Vagina (tissue), 2 donors: ENCODE data around the gene PIAS4. TPM values are rescaled to one million over a fixed set of nuclear protein-coding genes. Genes with fewer than 3 reads are reported as not detected.

Source experiments
- DNase-seq, 2 donors: peaks; one replicate each; pipeline ENCODE4 v3.0.0-alpha.2; 2017; ENCODE audit errors: extremely low spot score in 2 of 2
- H3K27ac ChIP-seq: fragments of 200-600 bp; sonication (generic); one replicate; pipeline ENCODE4 v1.5.1; 2019
- H3K27me3 ChIP-seq: fragments of 200-600 bp; sonication (generic); one replicate; pipeline ENCODE4 v1.5.1; 2019
- H3K36me3 ChIP-seq, 2 donors: fragments of 200-600 bp; sonication (generic); one replicate each; pipeline ENCODE4 v1.5.1; 2017 to 2019
- H3K4me1 ChIP-seq: fragments of 200-600 bp; sonication (generic); one replicate; pipeline ENCODE4 v1.5.1; 2019
- H3K4me3 ChIP-seq, 2 donors: fragments of 200-600 bp; sonication (generic); 1 replicate in 1 of 2; 2 replicates in 1 of 2; pipeline ENCODE4 v1.5.1; 2016 to 2019
- H3K9me3 ChIP-seq: fragments of 200-600 bp; sonication (generic); one replicate; pipeline ENCODE4 v1.5.1; 2019
- POLR2A ChIP-seq, 2 donors: fragments of 450-650 bp; IDR thresholded peaks; one replicate each; pipeline ENCODE4 v1.6.1; 2017; ENCODE audit warnings: antibody characterized with exemption in 2 of 2, mild to moderate bottlenecking in 2 of 2, moderate library complexity in 2 of 2
- POLR2AphosphoS5 ChIP-seq, 2 donors: sonication (generic); formaldehyde crosslinking; IDR thresholded peaks; one replicate each; pipeline ENCODE4 v1.9.0; 2017; ENCODE audit warnings: antibody characterized with exemption in 2 of 2, mild to moderate bottlenecking in 2 of 2, low read depth in 1 of 2; ENCODE audit not compliant: insufficient read depth in 1 of 2
- intact Hi-C: fragments of 100-400 bp; cut with DNase I; formaldehyde crosslinking; loops from one replicate; pipeline ENCODE4 v1.15.1; 2023
- total RNA-seq: library from RNA; depleted of rRNA; stranded (reverse); fragments of >200 nt; gene quantifications from one replicate; pipeline ENCODE4 v1.2.3, GENCODE V29; 2016
- TF ChIP-seq, protein P1 (sequence below), 3 experiments: fragments of 450-650 bp in 2 of 3; fragments of 200-600 bp in 1 of 3; sonication (generic) in 1 of 3; IDR thresholded peaks; one replicate each; pipeline ENCODE4 v1.5.1; 2017 to 2019; ENCODE audit warnings: antibody characterized with exemption in 3 of 3, mild to moderate bottlenecking in 2 of 3, moderate library complexity in 2 of 3

Gene PIAS4
- total RNA-seq, 1 donor from 2014 or later: 14.0 TPM

DNA sequence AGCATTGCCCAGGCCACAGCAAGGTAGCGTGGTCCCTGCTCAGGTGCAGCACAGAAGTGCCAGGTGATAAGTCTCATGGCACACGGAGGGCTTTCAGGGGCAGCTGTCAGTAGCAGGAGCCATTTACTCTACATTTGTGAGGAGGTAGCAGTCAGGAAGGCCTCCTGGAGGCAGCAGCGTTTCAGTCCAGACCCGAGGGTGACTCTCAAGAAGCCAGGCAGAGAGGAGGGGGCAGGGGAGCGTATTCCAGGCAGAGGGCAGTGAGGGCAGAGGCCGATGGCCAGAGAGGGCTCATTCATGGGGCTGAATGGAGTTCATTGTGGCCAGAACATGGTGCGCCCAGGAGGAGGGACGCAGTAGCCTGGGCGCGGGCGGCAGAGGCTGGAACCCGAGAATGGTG, 8.9 kb downstream of the PIAS4 start:
- Histone ChIP-seq H3K27me3 (no peaks in the 10 kb centered on the region), H3K36me3 (peaks cover 0 to 19% of the 10 kb centered on the region in 2 donors), H3K4me1 (peaks cover 29% of the 10 kb centered on the region), H3K4me3 (no peak overlapping the region), H3K27ac (peak overlapping the region; percentile 56), H3K9me3 (no peaks in the 10 kb centered on the region)
- intact Hi-C loops: no loop called here
- TF ChIP-seq POLR2AphosphoS5 (IDR thresholded peaks at IDR 0.05; ENCODE audit: insufficient read depth in 1 of 2, low read depth in 1 of 2) (no peak), POLR2A (IDR thresholded peaks at IDR 0.05) (no peak)
- TF ChIP-seq, protein P1, sequence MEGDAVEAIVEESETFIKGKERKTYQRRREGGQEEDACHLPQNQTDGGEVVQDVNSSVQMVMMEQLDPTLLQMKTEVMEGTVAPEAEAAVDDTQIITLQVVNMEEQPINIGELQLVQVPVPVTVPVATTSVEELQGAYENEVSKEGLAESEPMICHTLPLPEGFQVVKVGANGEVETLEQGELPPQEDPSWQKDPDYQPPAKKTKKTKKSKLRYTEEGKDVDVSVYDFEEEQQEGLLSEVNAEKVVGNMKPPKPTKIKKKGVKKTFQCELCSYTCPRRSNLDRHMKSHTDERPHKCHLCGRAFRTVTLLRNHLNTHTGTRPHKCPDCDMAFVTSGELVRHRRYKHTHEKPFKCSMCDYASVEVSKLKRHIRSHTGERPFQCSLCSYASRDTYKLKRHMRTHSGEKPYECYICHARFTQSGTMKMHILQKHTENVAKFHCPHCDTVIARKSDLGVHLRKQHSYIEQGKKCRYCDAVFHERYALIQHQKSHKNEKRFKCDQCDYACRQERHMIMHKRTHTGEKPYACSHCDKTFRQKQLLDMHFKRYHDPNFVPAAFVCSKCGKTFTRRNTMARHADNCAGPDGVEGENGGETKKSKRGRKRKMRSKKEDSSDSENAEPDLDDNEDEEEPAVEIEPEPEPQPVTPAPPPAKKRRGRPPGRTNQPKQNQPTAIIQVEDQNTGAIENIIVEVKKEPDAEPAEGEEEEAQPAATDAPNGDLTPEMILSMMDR (IDR thresholded peaks at IDR 0.05): no peak
- DNase-seq: no peak

- intact Hi-C loops: no loop called here
- Histone ChIP-seq H3K4me3 (no peak overlapping the region), H3K4me1 (peaks cover 29% of the 10 kb centered on the region), H3K36me3 (peaks cover 0 to 19% of the 10 kb centered on the region in 2 donors), H3K27me3 (no peaks in the 10 kb centered on the region), H3K27ac (no peak overlapping the region), H3K9me3 (no peaks in the 10 kb centered on the region)
- TF ChIP-seq, protein P1 (IDR thresholded peaks at IDR 0.05): no peak
- no peak for TF ChIP-seq POLR2A (IDR thresholded peaks at IDR 0.05)
- no peak for TF ChIP-seq POLR2AphosphoS5 (IDR thresholded peaks at IDR 0.05; ENCODE audit: insufficient read depth in 1 of 2, low read depth in 1 of 2)
- DNase-seq: peak in 1 of 2 donors; percentile 79
Observed at GRCh38 chr19:4016903-4017638, 9.5 kb downstream of the PIAS4 start.

DNA sequence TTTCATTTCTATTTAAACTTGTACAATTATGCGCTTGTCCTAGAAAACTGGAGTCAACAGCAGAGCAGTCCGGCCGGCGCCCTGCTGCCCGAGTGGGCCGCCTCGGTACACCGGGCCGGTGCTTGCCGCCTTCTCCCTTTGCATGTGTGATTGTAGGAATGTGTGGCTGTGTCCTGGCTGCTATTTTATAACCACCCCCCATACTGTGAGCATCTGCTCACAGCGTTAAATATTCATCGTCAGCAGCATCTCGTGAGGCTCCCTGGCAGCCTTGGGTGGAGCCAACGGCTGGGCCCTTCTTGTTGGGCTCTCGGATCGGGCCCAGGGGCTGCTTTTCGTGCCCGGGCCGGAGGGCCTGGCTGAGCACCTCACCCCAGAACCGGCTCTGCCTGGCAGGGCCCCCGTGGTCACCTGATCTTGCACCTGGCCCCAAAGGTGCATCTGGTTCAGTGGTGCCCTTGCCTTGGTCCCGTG, 10.6 kb downstream of the PIAS4 start:
- TF ChIP-seq, protein P1 (IDR thresholded peaks at IDR 0.05): no peak
- no peak for TF ChIP-seq POLR2A (IDR thresholded peaks at IDR 0.05)
- no peak for TF ChIP-seq POLR2AphosphoS5 (IDR thresholded peaks at IDR 0.05; ENCODE audit: insufficient read depth in 1 of 2, low read depth in 1 of 2)
- intact Hi-C loops: no loop called here
- Histone ChIP-seq H3K9me3 (no peaks in the 10 kb centered on the region), H3K27ac (no peak overlapping the region), H3K36me3 (peaks cover 0 to 15% of the 10 kb centered on the region in 2 donors), H3K4me3 (no peak overlapping the region), H3K27me3 (no peaks in the 10 kb centered on the region), H3K4me1 (peaks cover 29% of the 10 kb centered on the region)
- no peak for DNase-seq

GRCh38 chr19:4018775-4019504, 11.4 kb downstream of the PIAS4 start:
- Histone ChIP-seq H3K4me3 (no peak overlapping the region), H3K9me3 (no peaks in the 10 kb centered on the region), H3K4me1 (peaks cover 29% of the 10 kb centered on the region), H3K27me3 (no peaks in the 10 kb centered on the region), H3K27ac (peak overlapping the region; percentile 24), H3K36me3 (peaks cover 0 to 10% of the 10 kb centered on the region in 2 donors)
- intact Hi-C loops: no loop called here
- DNase-seq: no peak
- TF ChIP-seq POLR2AphosphoS5 (IDR thresholded peaks at IDR 0.05; ENCODE audit: insufficient read depth in 1 of 2, low read depth in 1 of 2) (no peak), POLR2A (IDR thresholded peaks at IDR 0.05) (no peak)
- TF ChIP-seq, protein P1 (IDR thresholded peaks at IDR 0.05): no peak
